HG02943 (cell line): ENCODE measurements around the gene GLS.
"Not testable (repeated sequence)": the region's sequence is repeated elsewhere in the genome, so short reads cannot be mapped to it uniquely, and the experiment has no call there.

ENCODE experiments used
- ATAC-seq: cut with Tn5 transposase; IDR thresholded peaks from one replicate; pipeline ENCODE4 v1.9.1; 2021; ENCODE audit warnings: mild to moderate bottlenecking, low read depth, moderate library complexity; ENCODE audit not compliant: unreplicated experiment

The GLS gene

GRCh38 chr2:190986221-190986953, 105.8 kb downstream of the GLS start:
- no peak for ATAC-seq

DNA sequence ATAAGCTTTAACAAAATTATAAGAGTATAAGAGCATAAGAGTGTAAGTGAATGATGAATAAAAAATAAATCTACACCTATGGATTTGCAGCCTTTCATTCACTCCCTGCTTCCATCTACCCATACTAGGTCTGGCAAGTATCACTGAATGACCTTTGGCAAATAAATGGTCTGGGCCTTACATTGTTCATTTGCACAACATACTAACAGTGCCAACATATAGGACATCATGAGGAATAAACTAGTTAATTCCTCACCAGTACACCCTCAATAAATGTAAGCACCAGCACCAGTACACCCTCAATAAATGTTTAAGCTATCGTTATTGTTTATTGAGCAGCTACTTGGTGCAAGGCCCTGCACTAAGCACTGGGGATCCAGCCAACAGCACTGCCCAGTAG, 106.5 kb downstream of the GLS start:
- no peak for ATAC-seq

GRCh38 chr2:190987938-190988337, 107.3 kb downstream of the GLS start:
- ATAC-seq: no peak

- ATAC-seq: no peak
These were observed 108.3 kb downstream of the GLS start for GRCh38 chr2:190988910-190989309.

GRCh38 chr2:190990132-190990531, 109.5 kb downstream of the GLS start:
- ATAC-seq: no peak

- ATAC-seq: no peak
These were observed 112.6 kb downstream of the GLS start for GRCh38 chr2:190993292-190993643.

- no peak for ATAC-seq
These were observed 113.5 kb downstream of the GLS start for GRCh38 chr2:190994148-190994547.

DNA sequence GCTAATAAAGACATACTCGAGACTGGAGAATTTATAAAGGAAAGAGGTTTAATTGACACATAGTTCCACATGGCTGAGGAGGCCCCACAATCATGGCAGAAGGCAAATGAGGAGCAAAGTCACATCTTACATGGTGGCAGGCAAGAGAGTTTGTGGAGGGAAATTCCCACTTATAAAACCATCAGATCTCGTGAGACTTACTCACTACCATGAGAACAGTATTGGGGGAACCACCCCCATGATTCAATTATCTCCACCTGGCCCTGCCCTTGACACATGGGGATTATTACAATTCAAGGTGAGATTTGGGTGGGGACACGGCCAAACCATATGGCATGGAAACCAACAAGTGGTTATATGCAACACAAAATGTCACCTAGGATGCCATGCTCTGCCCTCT, 114.7 kb downstream of the GLS start:
- ATAC-seq: not testable (repeated sequence)

GRCh38 chr2:190996338-190996946, 115.8 kb downstream of the GLS start:
- ATAC-seq: no peak

GRCh38 chr2:190996947-190997346, 116.3 kb downstream of the GLS start:
- no peak for ATAC-seq

DNA sequence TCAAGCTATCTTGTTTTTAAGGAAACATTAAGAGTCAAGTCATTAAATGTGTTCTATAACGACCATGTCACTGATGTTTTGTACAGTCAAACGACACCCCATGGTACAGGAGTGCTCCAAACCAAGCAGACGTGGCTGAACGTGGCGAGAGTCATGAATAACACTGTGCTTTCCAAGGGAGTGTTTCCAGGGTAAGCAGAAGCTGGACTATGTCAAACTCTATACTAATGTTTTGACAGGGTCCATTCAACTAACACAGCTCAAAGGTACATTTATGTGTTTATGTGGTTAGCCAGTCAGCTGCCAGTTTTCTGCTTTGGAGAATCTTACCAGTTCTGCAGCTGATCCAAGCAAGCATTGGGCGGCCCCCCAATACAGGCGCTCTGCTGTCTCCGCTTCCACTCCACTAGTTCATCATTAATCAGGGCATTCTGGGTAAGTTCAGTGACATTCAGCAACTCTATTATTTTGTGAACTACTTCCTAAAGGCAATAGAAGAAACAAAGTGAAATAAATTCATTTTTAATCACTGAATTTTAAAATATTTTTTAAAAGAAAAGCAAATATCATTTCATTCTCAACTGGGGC, 117.0 kb downstream of the GLS start:
- ATAC-seq: no peak

GRCh38 chr2:190999058-190999457, 118.4 kb downstream of the GLS start:
- no peak for ATAC-seq

DNA sequence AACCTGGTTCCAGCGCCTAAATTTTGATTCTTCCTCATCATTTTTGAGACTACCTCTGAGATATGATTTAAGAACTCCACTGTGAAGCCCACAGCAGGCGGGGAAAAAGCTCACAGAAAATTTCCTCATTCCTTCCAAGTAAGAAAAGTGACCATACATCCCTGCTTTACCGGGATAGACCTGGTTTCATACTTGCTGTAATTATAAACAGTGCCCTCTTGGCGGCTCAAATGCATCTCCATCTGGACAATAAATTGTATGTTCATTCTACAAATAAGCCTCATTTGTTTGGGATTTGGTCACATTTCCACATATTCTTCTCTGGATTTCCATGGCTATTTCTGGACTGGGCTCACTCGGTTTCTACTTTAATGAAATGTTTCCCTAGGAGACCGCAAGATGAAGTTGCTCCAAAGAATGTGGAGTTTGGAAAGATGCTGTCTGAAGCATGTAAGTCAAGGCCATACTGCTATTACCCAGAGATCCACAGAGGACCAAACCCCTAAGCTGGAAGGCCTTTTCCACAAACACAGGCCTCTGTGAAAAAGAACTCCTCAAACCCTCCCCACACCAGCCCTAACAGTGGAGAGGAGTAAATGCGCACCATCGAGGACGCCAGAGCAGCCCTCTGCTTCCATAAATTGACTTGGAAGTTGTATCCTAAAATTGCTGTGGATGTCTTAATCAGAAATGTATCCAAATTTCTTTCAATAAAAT, 119.5 kb downstream of the GLS start:
- no peak for ATAC-seq

- no peak for ATAC-seq
These were observed 120.4 kb downstream of the GLS start for GRCh38 chr2:191001032-191001431.

GRCh38 chr2:191001624-191002023, 121.0 kb downstream of the GLS start:
- no peak for ATAC-seq

GRCh38 chr2:191003405-191004309, 123.0 kb downstream of the GLS start:
- ATAC-seq: no peak

DNA sequence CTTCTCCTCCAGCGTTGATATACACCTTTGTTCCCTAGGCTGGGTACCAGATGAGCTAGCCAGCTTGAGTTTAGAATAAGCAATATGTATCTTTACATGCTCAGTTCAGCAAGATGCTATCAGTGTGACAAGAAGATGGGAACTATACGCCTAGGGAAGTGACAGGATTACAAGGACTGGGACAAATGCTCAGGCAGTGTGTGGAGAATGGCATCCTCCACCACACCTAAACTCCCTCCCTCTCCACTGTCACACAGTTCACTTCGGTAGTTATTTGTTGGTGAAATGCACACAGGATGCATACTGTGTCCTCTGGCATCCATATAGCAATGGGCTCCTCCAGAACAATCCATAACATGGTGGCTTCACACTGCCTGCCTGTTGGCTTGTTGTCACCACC, 125.7 kb downstream of the GLS start:
- no peak for ATAC-seq

- no peak for ATAC-seq
These were observed 126.6 kb downstream of the GLS start for GRCh38 chr2:191006997-191007783.

DNA sequence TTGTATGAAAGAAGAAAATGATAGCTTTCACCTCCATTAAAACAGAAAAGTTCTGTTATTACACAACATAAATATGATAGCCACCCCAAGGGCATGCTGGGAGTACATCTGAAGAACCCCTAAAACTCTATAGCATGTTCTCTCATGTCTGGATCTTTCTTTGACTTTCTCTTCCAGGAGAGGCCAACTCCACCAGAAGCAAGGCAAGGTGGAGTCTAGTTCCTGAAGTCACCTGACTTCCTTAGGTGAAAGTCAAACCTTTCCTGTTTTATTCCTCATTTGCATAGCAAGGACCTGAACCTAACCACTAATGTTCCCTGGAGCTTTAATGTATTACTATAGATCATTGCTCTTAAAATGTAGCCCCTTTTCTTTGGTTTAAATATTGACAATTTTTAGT, 127.7 kb downstream of the GLS start:
- no peak for ATAC-seq
